Ectodermal cell (in vitro differentiated cells): ENCODE results near the gene CUEDC1.
"Not testable (repeated sequence)": the region's sequence is repeated elsewhere in the genome, so short reads cannot be mapped to it uniquely, and the experiment has no call there.

Experiments
- H3K27ac ChIP-seq: 2 replicates; pipeline ENCODE4 v1.7.0; 2013; ENCODE audit warnings: mild to moderate bottlenecking, low read depth, low read length; ENCODE audit not compliant: insufficient read depth, poor library complexity, severe bottlenecking
- H3K27me3 ChIP-seq: 2 replicates; pipeline ENCODE4 v1.7.0; 2013; ENCODE audit warnings: mild to moderate bottlenecking, low read length; ENCODE audit not compliant: insufficient read depth, control insufficient read depth, poor library complexity, severe bottlenecking
- H3K36me3 ChIP-seq: one replicate; pipeline ENCODE4 v1.7.0; 2013; ENCODE audit warnings: low read length; ENCODE audit not compliant: control insufficient read depth, insufficient read depth
- H3K4me1 ChIP-seq: one replicate; pipeline ENCODE4 v1.7.0; 2013; ENCODE audit warnings: low read length; ENCODE audit not compliant: control insufficient read depth, insufficient read depth
- H3K4me3 ChIP-seq: 2 replicates; pipeline ENCODE4 v1.7.0; 2013; ENCODE audit warnings: low read depth, low read length, control low read depth; ENCODE audit not compliant: insufficient read depth
- H3K9me3 ChIP-seq: 2 replicates; pipeline ENCODE4 v1.7.0; 2013; ENCODE audit warnings: mild to moderate bottlenecking, low read length, moderate library complexity; ENCODE audit not compliant: control insufficient read depth
- WGBS, 2 experiments: methylation state at CpG; one replicate each; pipeline ENCODE4 v1.1.7; 2013; ENCODE audit warnings: missing lambda C conversion rate in 2 of 2; 5-methylcytosine and 5-hydroxymethylcytosine counted together

CUEDC1 gene

GRCh38 chr17:57984261-57984890 lies 29.2 kb upstream of the CUEDC1 start:
- H3K4me1 ChIP-seq = peaks cover 21% of the 10 kb centered on the region

GRCh38 chr17:57983446-57983845 lies 28.2 kb upstream of the CUEDC1 start:
- H3K4me1 ChIP-seq = peaks cover 15% of the 10 kb centered on the region
- 96% methylated on average over 1 of the region's 1 CpG for WGBS, 2 experiments
- no peak overlapping the region for H3K27ac ChIP-seq
- H3K9me3 ChIP-seq = no peaks in the 10 kb centered on the region
- H3K4me3 ChIP-seq = no peak overlapping the region
- H3K27me3 ChIP-seq = no peaks in the 10 kb centered on the region
- peaks cover 41% of the 10 kb centered on the region for H3K36me3 ChIP-seq

More at GRCh38 chr17:57984261-57984890, 29.2 kb upstream of the CUEDC1 start:
- peaks cover 32% of the 10 kb centered on the region for H3K36me3 ChIP-seq
- H3K9me3 ChIP-seq = no peaks in the 10 kb centered on the region
- no peak overlapping the region for H3K4me3 ChIP-seq
- H3K27me3 ChIP-seq = no peaks in the 10 kb centered on the region
- 84 to 91% methylated on average over 4 of the region's 4 CpGs for WGBS, 2 experiments
- H3K27ac ChIP-seq = no peak overlapping the region

GRCh38 chr17:57982452-57983170 lies 27.4 kb upstream of the CUEDC1 start:
- H3K27me3 ChIP-seq = no peaks in the 10 kb centered on the region
- H3K9me3 ChIP-seq = no peaks in the 10 kb centered on the region
- no peak overlapping the region for H3K4me3 ChIP-seq
- WGBS, 2 experiments = 94 to 95% methylated on average over 14 of the region's 14 CpGs
- H3K4me1 ChIP-seq = peaks cover 15% of the 10 kb centered on the region
- H3K36me3 ChIP-seq = peaks cover 49% of the 10 kb centered on the region
- no peak overlapping the region for H3K27ac ChIP-seq

- H3K4me3 ChIP-seq = no peak overlapping the region
- peaks cover 68% of the 10 kb centered on the region for H3K36me3 ChIP-seq
- peaks cover 14% of the 10 kb centered on the region for H3K4me1 ChIP-seq
- H3K27me3 ChIP-seq = no peaks in the 10 kb centered on the region
- H3K9me3 ChIP-seq = no peaks in the 10 kb centered on the region
- no peak overlapping the region for H3K27ac ChIP-seq
- WGBS, 2 experiments = 95% methylated on average over 3 to 4 of the region's 4 CpGs
Measured at GRCh38 chr17:57980522-57980921, 25.3 kb upstream of the CUEDC1 start.

- H3K9me3 ChIP-seq = no peaks in the 10 kb centered on the region
- peaks cover 80% of the 10 kb centered on the region for H3K36me3 ChIP-seq
- WGBS, 2 experiments = 90 to 95% methylated on average over 1 of the region's 1 CpG
Measured at GRCh38 chr17:57979076-57979475, 23.9 kb upstream of the CUEDC1 start.

GRCh38 chr17:57976594-57976993 lies 21.4 kb upstream of the CUEDC1 start:
- 96 to 97% methylated on average over 3 of the region's 3 CpGs for WGBS, 2 experiments
- H3K27ac ChIP-seq = no peak overlapping the region
- H3K4me1 ChIP-seq = no peaks in the 10 kb centered on the region
- H3K4me3 ChIP-seq = no peak overlapping the region
- no peaks in the 10 kb centered on the region for H3K9me3 ChIP-seq
- peaks cover 66% of the 10 kb centered on the region for H3K36me3 ChIP-seq
- no peaks in the 10 kb centered on the region for H3K27me3 ChIP-seq

More at GRCh38 chr17:57979076-57979475, 23.9 kb upstream of the CUEDC1 start:
- H3K27ac ChIP-seq = no peak overlapping the region
- no peak overlapping the region for H3K4me3 ChIP-seq
- no peaks in the 10 kb centered on the region for H3K27me3 ChIP-seq
- H3K4me1 ChIP-seq = peaks cover 8% of the 10 kb centered on the region

- Histone ChIP-seq H3K27me3 (no peaks in the 10 kb centered on the region), H3K4me3 (no peak overlapping the region), H3K4me1 (no peaks in the 10 kb centered on the region), H3K27ac (no peak overlapping the region), H3K9me3 (no peaks in the 10 kb centered on the region), H3K36me3 (peaks cover 55% of the 10 kb centered on the region)
- 95 to 97% methylated on average over 1 of the region's 1 CpG for WGBS, 2 experiments
Measured at GRCh38 chr17:57975044-57975443, 19.8 kb upstream of the CUEDC1 start.

- H3K9me3 ChIP-seq, H3K4me3 ChIP-seq, H3K27ac ChIP-seq, H3K27me3 ChIP-seq, H3K4me1 ChIP-seq: not testable (repeated sequence)
- H3K36me3 ChIP-seq = peaks cover 47% of the 10 kb centered on the region
- 95 to 97% methylated on average over 4 of the region's 4 CpGs for WGBS, 2 experiments
Measured at GRCh38 chr17:57974053-57974824, 19.0 kb upstream of the CUEDC1 start.

GRCh38 chr17:57972151-57972550 lies 16.9 kb upstream of the CUEDC1 start:
- H3K4me1 ChIP-seq = no peaks in the 10 kb centered on the region
- WGBS, 2 experiments = 88 to 89% methylated on average over 1 of the region's 1 CpG
- no peak overlapping the region for H3K4me3 ChIP-seq
- H3K27me3 ChIP-seq = no peaks in the 10 kb centered on the region
- no peaks in the 10 kb centered on the region for H3K9me3 ChIP-seq
- peaks cover 27% of the 10 kb centered on the region for H3K36me3 ChIP-seq
- no peak overlapping the region for H3K27ac ChIP-seq

- Histone ChIP-seq H3K9me3 (no peaks in the 10 kb centered on the region), H3K4me3 (no peak overlapping the region), H3K27ac (no peak overlapping the region), H3K27me3 (no peaks in the 10 kb centered on the region), H3K4me1 (no peaks in the 10 kb centered on the region), H3K36me3 (peaks cover 21% of the 10 kb centered on the region)
- 91 to 92% methylated on average over 10 of the region's 10 CpGs for WGBS, 2 experiments
Measured at GRCh38 chr17:57971572-57971971, 16.4 kb upstream of the CUEDC1 start.
